GM21390 (cell line): Measurements from ENCODE around the gene ADGRL1.

ENCODE experiments used
- ATAC-seq: cut with Tn5 transposase; IDR thresholded peaks from one replicate; pipeline ENCODE4 v1.9.1; 2021; ENCODE audit not compliant: unreplicated experiment

Gene ADGRL1

DNA sequence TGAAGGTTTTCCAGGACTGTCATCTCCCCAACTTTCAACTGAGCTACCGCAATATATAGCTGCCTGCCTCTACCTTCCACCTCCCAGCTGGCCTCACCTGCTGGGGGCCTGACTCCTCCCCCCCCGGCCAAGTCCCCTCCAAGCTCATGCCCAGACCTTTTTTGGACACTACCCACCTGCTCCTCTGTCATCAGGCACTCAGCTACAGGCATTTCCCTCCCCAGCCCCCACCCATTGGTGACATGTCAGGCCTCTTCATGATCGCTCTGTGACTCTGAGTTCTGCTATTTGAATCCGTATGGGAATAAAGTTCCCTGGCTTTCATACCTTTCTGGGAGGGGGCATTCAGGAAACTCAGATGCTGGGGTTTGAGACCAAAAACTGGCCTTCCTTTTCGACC is 90.2 kb downstream of the ADGRL1 start:
- no peak for ATAC-seq

DNA sequence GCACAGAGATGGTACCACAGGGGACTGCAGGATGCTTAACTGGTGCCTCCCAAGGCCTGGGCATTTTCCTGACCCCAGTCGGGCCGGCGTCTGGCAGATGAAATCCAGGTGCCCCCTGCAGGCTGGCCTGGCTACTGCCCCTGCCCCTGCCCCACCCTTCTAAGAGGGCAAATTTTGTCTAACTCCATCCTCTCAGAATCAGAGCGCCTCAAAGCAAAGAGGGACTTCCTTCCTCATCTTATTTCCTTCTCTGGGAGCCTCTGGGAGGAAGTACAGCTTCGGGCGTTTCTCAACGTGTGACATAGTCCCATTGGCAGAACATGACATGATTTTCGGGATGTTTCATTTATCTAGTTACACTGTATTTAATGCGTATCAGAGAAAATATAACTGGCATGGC is 91.1 kb downstream of the ADGRL1 start:
- ATAC-seq, result no peak

DNA sequence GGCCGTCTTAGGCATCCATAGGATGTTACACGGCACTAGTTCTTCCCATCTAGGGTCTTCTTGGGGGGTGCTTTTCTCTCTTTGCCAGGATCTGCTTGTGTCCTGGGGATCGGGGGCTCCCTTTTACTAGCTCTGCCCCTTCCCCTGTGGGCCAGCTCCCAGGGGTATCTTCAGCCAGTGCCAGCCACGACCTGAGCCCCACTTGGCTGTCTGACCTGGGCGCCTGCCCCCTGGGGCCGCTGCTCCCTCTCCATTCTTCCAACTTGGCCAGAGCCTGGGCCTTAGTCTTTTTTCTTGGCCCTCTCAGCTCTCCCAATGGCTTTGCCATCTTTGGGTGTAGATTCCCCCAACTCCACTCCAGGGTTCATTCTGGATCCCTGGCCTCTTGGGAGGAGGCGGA is 91.5 kb downstream of the ADGRL1 start:
- no peak for ATAC-seq

DNA sequence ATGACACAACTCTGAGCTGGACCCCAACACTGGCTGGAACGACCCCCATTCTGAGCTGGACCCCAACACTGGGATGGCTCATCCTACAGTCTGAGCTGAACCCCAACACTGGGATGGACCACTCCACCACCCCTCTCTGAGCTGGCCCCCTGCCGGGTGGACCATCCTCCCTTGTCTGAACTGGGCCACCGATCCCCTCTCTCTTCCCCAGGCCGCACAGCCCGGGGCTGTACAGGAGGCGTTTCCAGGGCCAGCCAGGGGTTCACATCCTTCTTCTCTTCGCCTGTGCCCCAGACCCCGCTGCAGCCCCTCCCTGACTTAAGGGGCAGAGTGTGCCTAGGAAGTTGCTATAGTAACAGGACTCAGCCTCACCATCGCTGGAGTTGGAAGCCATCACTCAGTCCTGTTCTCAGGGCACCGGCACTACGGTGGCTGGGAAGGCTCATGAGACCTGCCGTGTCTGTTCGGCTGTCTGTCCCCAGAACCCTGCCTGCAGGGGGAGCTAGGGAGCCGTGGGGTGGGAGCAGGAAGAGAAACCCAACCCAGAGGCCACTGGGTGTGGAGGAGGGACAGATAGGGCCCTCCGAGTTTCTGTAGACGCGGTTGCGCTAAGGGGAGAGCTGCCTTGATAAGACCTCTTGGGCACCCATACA is 92.1 kb downstream of the ADGRL1 start:
- no peak for ATAC-seq

DNA sequence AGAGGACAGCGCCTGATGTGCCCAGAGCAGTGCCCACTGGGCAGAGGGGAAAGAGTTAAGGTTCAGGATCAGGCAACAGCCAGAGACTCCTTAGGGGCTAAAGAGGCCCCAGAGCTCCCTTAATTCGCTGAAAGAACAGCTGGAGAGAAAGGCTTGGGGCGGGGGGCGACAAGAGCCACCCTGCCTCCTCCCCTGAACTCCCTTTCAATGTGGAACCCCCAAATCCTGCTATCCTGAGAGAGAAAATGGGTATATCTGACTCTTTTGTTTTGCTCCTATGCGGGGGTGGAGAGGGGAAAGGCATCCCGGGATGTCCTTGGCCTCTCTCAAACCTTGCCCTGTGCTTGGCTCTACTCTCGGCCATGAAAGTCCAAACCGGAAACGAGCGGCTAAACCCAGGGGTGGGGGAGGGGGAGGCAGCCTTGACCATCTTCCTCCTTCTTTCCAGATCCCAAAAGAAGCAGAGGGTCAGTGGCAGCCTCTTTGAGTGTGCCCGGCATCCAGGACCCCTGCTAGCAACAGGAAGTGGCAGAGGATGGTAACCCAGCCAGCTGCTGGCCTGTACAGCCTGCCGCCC is 93.1 kb downstream of the ADGRL1 start:
- ATAC-seq, result no peak

DNA sequence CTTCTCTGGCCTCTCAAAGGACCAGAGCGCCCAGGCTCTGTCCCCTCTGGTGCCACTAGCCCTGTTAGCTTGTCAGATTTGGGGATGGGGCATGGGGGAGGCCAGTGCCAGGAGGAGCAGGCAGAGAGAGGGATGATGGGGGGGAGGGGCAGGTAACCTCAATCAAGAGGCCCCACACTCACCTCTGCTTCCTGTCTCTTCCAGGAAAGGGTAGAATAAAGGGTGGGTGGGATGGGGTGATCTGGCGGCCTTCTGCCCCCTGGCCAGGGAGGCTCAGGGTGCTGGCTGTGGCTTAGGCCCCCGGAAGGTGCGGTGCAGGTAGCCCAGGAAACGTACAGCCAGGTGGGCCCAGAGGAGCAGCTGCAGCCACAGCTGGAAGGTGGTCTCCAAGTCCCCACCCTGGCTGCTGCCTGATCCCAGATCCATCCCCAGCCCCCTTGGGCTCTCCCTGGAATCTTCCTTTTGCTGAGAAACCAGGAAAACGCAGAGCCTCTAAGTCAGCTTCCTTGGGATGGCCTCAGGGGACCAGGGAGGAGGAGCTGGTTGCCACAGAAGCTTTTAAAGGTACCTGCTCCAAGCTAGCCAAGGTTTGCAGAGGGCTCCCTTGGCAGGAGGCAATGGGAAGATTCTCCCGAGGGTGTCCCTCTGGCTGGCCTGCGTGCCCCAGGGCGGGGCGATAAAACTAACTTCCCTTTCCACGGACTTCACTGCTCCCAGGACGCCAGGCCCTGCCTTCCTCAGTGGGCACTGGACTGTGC is 93.7 kb downstream of the ADGRL1 start:
- ATAC-seq, result no peak

DNA sequence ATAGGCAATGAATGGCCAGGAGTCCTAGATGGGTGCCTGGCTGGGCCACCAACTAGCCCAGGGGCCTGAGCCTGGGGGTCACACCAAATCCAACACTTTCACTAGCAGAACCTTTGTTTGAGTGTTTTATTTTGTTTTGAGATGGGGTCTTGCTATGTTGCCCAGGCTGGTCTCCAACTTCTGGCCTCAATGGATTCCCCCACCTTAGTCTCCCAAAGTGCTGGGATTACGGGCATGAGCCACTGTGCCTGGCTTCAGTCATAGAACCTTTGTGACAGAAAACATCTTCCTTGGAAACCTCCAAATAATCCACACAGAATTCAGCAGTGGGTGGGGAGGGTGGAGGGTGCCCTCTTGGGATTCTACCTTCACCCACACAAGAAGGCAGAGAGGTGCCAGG is 94.5 kb downstream of the ADGRL1 start:
- no peak for ATAC-seq

DNA sequence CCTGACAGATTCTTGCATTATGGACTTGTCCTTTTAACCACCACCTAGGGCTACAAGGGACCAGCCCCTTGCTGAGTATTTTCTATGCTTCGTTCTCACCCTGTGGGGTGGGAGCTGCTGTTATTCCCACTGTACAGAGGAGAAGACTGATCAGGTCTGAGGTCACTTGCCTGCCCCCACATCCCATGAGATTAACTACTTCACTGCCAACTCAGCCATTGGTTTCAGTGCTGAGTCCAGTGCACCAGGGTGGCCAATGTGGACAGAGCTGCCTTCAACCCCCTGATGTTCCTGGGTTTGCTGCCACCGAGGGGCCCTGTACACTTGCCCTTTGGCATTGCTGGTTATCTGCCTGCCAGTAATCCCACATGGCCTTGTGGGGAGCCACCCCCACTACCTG is 95.3 kb downstream of the ADGRL1 start:
- ATAC-seq, result no peak

DNA sequence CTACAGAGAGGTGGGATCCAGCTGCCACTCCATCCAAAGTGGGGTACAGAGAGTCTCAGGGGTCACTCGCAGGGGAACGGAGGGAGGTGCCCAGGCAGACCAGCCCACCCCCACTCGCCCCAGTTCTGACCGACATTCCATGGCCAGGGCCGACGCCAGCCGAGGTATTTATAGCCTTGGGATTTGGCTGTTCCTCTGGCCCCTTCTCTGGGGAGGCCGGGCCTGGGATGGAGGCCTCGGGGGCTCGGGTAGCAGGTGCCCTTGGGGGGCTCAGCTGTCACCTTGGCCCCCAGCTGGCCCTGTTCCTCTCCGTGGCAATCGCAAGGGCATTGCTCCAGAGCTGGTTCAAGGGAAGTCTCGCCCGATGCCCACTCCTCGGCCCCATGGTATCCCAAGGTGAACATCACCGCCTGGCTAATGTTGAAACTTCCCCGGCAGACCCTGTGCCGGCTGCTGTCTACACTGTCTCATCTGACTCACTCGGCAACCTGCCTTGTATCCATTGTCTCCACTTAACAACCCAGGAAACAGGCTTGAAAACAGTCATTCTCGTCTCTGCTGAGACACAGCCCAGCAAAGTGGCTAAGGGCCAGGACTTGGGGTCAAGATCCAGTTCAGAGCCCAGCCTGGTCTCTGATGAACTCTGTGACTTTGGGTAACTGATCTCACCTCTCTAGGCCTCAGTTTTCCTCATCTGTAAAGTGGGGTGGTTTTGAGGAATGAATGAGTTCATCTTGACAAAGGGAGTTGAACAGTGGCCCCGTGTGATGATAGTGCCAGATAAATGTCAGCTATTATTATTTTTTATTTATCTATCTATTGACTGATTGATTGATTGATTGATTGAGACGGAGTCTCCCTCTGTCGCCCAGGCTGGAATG is 98.1 kb downstream of the ADGRL1 start:
- ATAC-seq, result no peak

DNA sequence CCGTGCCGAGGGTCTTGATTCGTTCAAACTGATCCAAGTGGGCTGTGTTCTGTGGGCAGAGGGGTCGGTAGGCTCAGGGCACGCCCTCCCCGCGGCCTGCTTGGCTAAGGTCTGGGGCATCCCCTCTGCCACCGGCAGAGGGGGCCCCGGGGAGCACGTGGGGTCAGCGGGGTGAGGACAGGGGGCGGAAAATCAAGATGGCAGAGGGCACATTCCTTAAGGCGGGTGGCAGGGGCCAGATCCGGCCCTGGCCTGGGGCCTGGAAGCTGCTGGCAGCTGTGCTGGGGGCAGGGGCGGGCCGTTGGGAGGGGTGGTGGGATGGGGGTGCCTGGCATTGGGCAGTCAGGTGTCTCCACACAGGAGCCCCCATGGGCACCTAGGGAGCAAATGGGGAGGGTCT is 99.1 kb downstream of the ADGRL1 start:
- ATAC-seq, result no peak

DNA sequence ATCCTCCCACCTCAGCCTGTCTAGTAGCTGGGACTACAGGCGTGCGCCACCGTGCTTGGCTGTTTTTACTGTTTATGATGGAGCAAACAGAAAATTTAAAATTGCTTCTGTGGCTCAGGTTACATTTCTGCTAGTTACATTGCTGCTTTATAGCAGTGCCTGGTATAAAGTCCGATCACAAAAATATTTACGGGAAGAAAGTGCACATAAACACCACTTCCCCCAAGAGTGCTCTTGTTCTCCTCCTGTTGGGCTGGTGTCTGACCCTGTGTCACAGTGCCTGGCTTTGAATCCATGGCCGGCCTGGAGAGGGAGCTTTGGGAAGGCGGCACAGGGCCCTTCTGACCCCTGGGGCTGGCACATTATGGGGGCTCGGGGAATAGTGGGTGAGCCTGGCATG is 100.3 kb downstream of the ADGRL1 start:
- ATAC-seq, result no peak

DNA sequence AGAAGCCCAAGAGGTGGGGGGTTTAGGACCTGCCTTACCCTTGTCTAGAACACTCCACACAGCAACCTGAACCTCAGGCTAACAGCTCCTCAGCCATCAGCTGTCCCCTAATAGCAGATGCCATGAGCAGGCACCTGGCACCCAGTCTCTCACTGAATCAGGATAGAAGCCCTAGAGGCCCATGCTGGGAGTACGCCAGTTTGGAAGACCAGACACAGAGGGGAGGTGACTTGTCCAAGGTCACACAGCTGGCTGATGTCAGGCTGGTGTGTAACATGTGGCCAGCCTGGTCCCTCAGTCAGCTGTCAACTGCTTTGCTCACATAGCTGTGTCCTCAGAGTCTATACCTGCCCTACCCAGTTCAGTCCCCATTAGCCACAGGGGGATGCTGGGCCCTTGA is 102.7 kb downstream of the ADGRL1 start:
- ATAC-seq, result no peak

DNA sequence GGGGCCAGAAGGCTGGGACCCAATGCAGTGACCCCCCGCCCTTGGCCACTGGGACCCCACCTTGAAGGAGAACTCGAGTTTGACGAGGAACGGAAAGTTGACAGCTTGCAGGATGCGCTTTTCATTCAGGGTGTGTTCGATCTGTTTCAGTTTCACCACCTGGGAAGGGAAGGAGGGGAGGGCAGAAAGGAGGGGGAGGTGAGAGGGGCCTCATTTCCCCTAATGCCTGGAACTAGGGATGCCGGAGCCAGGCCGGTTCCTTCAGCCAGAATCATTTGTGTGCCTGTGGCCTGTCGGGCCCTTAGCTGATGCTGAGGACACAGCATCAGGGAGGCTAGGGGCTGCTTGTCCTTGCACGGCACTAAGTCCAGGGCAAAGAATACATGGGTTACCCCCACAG is 103.2 kb downstream of the ADGRL1 start:
- no peak for ATAC-seq

DNA sequence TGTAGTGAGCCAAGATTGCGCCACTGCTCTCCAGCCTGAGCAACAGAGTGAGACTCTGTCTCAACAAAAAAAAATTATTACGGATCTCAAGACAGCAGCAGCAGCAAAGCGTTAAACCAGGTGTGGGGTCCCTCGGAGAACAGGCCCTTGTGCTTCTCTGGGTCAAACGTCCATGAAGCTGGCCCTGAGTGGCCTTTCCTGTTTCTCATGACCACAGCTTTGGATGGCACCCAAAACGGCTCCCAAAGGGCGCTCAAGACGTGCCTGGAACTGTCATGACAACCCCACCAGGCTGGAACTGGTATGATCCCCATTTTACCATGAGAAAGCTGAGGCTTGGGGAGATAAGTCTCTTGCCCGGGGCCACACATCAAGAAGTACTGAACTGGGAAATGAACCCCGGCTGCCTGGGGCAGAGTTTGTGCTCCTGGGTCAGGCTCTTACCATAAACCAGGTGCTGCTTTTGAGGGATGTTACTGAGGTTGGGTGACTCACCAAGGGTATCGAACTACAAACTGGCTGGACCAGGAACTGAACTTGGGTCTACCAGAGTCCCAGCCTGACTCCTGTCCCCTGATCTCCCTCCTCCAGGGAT is 103.8 kb downstream of the ADGRL1 start:
- no peak for ATAC-seq

DNA sequence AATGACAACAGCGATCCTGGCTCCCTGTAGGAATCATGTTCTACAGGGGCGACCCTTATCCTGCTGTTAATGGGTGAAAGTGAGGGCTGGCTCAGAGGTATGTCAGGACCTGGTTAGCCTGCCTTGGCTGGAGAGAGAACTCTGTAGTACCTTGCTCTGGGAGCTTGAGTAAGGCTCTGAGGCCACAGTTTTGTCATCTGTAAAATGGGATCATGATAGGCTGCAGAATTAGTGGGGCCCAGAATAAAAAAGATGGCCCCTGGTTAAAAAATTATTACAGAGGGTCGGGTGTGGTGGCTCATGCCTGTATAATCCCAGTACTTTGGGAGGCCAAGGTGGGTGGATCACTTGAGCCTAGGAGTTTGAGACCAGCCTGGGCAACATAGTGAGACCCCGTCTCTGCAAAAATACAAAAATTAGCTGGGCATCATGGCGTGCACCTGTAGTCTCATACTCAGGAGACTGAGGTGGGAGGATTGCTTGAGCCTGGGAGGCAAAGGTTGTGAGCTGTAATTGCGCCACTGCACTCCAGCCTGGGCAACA is 104.9 kb downstream of the ADGRL1 start:
- no peak for ATAC-seq
